ENCODE results near the gene OR2T11.
"Not testable (repeated sequence)": the region's sequence is repeated elsewhere in the genome, so short reads cannot be mapped to it uniquely, and the experiment has no call there.

OR2T11 gene

GRCh38 chr1:248618878-248619277 lies 16.0 kb downstream of the OR2T11 start:
- peak; percentile 34 for DNase-seq (ENCODE audit: low read depth)

GRCh38 chr1:248618119-248618518 lies 16.8 kb downstream of the OR2T11 start:
- DNase-seq (ENCODE audit: low read depth), result no peak

GRCh38 chr1:248613742-248614141 lies 21.1 kb downstream of the OR2T11 start:
- DNase-seq (ENCODE audit: low read depth), result no peak

- no peak for DNase-seq (ENCODE audit: low read depth)
Measured at GRCh38 chr1:248611883-248612414, 22.9 kb downstream of the OR2T11 start.

- DNase-seq (ENCODE audit: low read depth), result no peak
Measured at GRCh38 chr1:248610301-248610700, 24.6 kb downstream of the OR2T11 start.

GRCh38 chr1:248599396-248599795 lies 35.5 kb downstream of the OR2T11 start:
- DNase-seq (ENCODE audit: low read depth), result no peak

GRCh38 chr1:248597589-248597988 lies 37.3 kb downstream of the OR2T11 start, which contains the start of gene OR2T10:
Gene OR2T10 (minus strand): TSS chr1:248597700. CDS start chr1:248593768, 3,932 bp downstream.
- DNase-seq (ENCODE audit: low read depth), result no peak

- DNase-seq (ENCODE audit: low read depth), result no peak
Measured at GRCh38 chr1:248596615-248597014, 38.3 kb downstream of the OR2T11 start.

- no peak for DNase-seq (ENCODE audit: low read depth)
Measured at GRCh38 chr1:248593226-248593625, 41.7 kb downstream of the OR2T11 start.

- no peak for DNase-seq (ENCODE audit: low read depth)
Measured at GRCh38 chr1:248592655-248593054, 42.2 kb downstream of the OR2T11 start.

- DNase-seq (ENCODE audit: low read depth), result no peak
Measured at GRCh38 chr1:248590055-248590454, 44.8 kb downstream of the OR2T11 start.

- DNase-seq (ENCODE audit: low read depth), result no peak
Measured at GRCh38 chr1:248589334-248589733, 45.6 kb downstream of the OR2T11 start.

GRCh38 chr1:248585266-248585665 lies 49.6 kb downstream of the OR2T11 start:
- DNase-seq (ENCODE audit: low read depth), result no peak

- no peak for DNase-seq (ENCODE audit: low read depth)
Measured at GRCh38 chr1:248576260-248576980, 58.5 kb downstream of the OR2T11 start.

GRCh38 chr1:248574657-248575056 lies 60.2 kb downstream of the OR2T11 start, which contains the start of gene OR2T34:
Gene OR2T34 (minus strand): TSS chr1:248574757. CDS start chr1:248574757, 0 bp downstream.
- not testable (repeated sequence) for DNase-seq (ENCODE audit: low read depth)

GRCh38 chr1:248573856-248574255 lies 61.0 kb downstream of the OR2T11 start:
- DNase-seq (ENCODE audit: low read depth), result not testable (repeated sequence)
